Panc1 (cell line): ENCODE data around the gene SENP6. TPM values are rescaled to one million over a fixed set of nuclear protein-coding genes. Genes with fewer than 3 reads are reported as not detected.

Experiments used
- ATAC-seq: fragments of 200-7000 bp; cut with Tn5 transposase; 2 replicates; pipeline ENCODE4 v1.9.1; 2020; ENCODE audit warnings: mild to moderate bottlenecking, moderate library complexity
- BruUV-seq: library from RNA; stranded (reverse); fragments of 400-500 nt; replicated peaks from 2 replicates; lab custom pipeline; 2021; lab: Mats Ljungman, UMichigan
- CTCF ChIA-PET: fragments of 300-600 bp; sonication (Branson Sonifier 250); formaldehyde crosslinking; loops from one replicate; lab custom pipeline; 2022; ENCODE audit warnings: antibody characterized with exemption; lab: Charles Lee
- POLR2A ChIA-PET: fragments of 300-600 bp; sonication (Branson Sonifier 250); formaldehyde crosslinking; loops from one replicate; lab custom pipeline; 2022; ENCODE audit warnings: antibody characterized with exemption; lab: Charles Lee
- DNase-seq: peaks from one replicate; pipeline ENCODE4 v3.0.0-alpha.2; 2010; ENCODE audit warnings: low read depth, low spot score
- H3K27ac ChIP-seq: 2 replicates; pipeline ENCODE4 v1.5.1; 2011; ENCODE audit warnings: mild to moderate bottlenecking, low read length, inconsistent platforms
- H3K27me3 ChIP-seq: fragments of 200-500 bp; sonication (Bioruptor generic); 2 replicates; pipeline ENCODE4 v1.6.0; 2014; ENCODE audit warnings: low read length, inconsistent platforms; ENCODE audit not compliant: control insufficient read depth, insufficient read depth
- H3K36me3 ChIP-seq: fragments of 200-500 bp; sonication (Bioruptor generic); 2 replicates; pipeline ENCODE4 v1.5.1; 2014; ENCODE audit warnings: inconsistent platforms, mild to moderate bottlenecking, low read length, moderate library complexity; ENCODE audit not compliant: control insufficient read depth, insufficient read depth
- H3K4me1 ChIP-seq: 2 replicates; pipeline ENCODE4 v1.5.1; 2011; ENCODE audit warnings: inconsistent platforms, mild to moderate bottlenecking, low read length, moderate library complexity; ENCODE audit not compliant: control insufficient read depth, insufficient read depth
- H3K4me3 ChIP-seq, 2 experiments: 2 replicates each; pipeline ENCODE4 v1.5.1; 2011 to 2012; ENCODE audit warnings: low read depth in 2 of 2, low read length in 2 of 2, mild to moderate bottlenecking in 2 of 2, inconsistent platforms in 1 of 2, moderate library complexity in 1 of 2
- H3K9me3 ChIP-seq: fragments of 200-500 bp; sonication (Bioruptor generic); 2 replicates; pipeline ENCODE4 v1.5.1; 2014; ENCODE audit warnings: low read depth, mild to moderate bottlenecking, inconsistent platforms, low read length, moderate library complexity; ENCODE audit not compliant: control insufficient read depth, insufficient read depth
- POLR2AphosphoS5 ChIP-seq: IDR thresholded peaks from 2 replicates; pipeline ENCODE4 v1.6.1; 2012; ENCODE audit warnings: mild to moderate bottlenecking, low read depth, low read length, moderate library complexity
- SIN3A ChIP-seq: IDR thresholded peaks from 2 replicates; pipeline ENCODE4 v1.6.1; 2012; ENCODE audit warnings: low read depth, mild to moderate bottlenecking, low read length, moderate library complexity, borderline replicate concordance; ENCODE audit not compliant: insufficient read depth
- TCF7L2 ChIP-seq: IDR thresholded peaks from 2 replicates; pipeline ENCODE4 v1.6.1; 2011; ENCODE audit warnings: mild to moderate bottlenecking, low read depth, low read length, inconsistent platforms
- in situ Hi-C: cut with HindIII; loops from 2 replicates; pipeline ENCODE4 v1.10.0; 2016; ENCODE audit warnings: low sequenced_read_pairs, low pct_unique_long_range_greater_than_20kb
- intact Hi-C: fragments of 100-400 bp; cut with micrococcal nuclease; formaldehyde crosslinking; loops from one replicate; pipeline ENCODE4 v1.10.0; 2022; ENCODE audit not compliant: unreplicated experiment
- total RNA-seq: library from RNA; stranded (reverse); gene quantifications from one replicate; pipeline ENCODE4 v1.2.1, GENCODE V29; 2021; ENCODE audit not compliant: unreplicated experiment
- TF ChIP-seq, protein P1 (sequence below): fragments of 450-650 bp; IDR thresholded peaks from 2 replicates; pipeline ENCODE4 v1.5.1; 2017; ENCODE audit warnings: mild to moderate bottlenecking
- TF ChIP-seq, protein P2 (sequence below), 2 experiments: IDR thresholded peaks; 2 replicates each; pipeline ENCODE4 v1.6.1; 2011 to 2012; ENCODE audit warnings: low read depth in 2 of 2, control low read depth in 1 of 2, low read length in 1 of 2, mild to moderate bottlenecking in 1 of 2, moderate library complexity in 1 of 2; ENCODE audit not compliant: insufficient read depth in 1 of 2

SENP6 gene
- total RNA-seq, 1 experiment from 2014 or later, result 58.7 TPM

DNA sequence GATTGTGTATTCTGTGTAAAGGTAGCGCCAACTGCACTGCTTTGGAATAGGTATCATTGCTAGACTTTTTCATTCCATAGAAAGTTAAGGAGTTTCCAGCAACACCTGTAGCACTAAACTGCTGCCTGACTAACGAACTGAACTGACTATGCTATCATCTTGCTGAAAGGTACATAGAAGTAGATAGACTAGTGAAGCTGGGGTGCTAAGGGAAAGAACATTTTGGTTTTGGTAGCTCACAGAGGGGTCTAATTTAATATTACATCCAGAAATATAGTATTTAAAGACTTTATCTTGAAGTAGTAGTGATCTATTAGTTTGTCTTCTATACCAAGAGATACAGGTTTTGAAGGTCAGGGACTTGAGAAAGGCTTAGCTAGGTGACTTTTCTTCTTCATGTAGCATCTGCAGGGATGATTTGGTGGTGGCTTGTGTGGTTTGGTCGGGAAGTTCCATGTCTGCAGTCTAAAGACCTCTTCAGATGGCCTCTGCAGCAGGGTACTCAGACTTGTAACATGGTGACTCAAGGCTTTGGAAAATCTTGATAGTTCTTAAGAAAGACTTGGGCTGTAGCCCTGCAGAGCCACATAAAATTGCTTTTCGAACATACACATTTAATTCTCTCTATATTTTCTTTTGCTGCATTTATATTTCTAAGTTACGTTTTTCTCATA lies 10.2 kb downstream of the SENP6 start:
- no peaks in the 10 kb centered on the region for H3K36me3 ChIP-seq
- no peaks in the 10 kb centered on the region for H3K9me3 ChIP-seq
- ChIA-PET POLR2A (interaction anchor here (0.6 kb wide), 1 partner anchor 167 kb away, joined by 3 read pairs; no protein-coding TSS in a partner anchor), CTCF (no interaction called here)
- intact Hi-C loops, result no loop called here
- ATAC-seq, result no peak
- TF ChIP-seq SIN3A, result no peak
- TF ChIP-seq, protein P1, sequence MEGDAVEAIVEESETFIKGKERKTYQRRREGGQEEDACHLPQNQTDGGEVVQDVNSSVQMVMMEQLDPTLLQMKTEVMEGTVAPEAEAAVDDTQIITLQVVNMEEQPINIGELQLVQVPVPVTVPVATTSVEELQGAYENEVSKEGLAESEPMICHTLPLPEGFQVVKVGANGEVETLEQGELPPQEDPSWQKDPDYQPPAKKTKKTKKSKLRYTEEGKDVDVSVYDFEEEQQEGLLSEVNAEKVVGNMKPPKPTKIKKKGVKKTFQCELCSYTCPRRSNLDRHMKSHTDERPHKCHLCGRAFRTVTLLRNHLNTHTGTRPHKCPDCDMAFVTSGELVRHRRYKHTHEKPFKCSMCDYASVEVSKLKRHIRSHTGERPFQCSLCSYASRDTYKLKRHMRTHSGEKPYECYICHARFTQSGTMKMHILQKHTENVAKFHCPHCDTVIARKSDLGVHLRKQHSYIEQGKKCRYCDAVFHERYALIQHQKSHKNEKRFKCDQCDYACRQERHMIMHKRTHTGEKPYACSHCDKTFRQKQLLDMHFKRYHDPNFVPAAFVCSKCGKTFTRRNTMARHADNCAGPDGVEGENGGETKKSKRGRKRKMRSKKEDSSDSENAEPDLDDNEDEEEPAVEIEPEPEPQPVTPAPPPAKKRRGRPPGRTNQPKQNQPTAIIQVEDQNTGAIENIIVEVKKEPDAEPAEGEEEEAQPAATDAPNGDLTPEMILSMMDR, result no peak
- TF ChIP-seq POLR2AphosphoS5, result no peak
- TF ChIP-seq, protein P2, sequence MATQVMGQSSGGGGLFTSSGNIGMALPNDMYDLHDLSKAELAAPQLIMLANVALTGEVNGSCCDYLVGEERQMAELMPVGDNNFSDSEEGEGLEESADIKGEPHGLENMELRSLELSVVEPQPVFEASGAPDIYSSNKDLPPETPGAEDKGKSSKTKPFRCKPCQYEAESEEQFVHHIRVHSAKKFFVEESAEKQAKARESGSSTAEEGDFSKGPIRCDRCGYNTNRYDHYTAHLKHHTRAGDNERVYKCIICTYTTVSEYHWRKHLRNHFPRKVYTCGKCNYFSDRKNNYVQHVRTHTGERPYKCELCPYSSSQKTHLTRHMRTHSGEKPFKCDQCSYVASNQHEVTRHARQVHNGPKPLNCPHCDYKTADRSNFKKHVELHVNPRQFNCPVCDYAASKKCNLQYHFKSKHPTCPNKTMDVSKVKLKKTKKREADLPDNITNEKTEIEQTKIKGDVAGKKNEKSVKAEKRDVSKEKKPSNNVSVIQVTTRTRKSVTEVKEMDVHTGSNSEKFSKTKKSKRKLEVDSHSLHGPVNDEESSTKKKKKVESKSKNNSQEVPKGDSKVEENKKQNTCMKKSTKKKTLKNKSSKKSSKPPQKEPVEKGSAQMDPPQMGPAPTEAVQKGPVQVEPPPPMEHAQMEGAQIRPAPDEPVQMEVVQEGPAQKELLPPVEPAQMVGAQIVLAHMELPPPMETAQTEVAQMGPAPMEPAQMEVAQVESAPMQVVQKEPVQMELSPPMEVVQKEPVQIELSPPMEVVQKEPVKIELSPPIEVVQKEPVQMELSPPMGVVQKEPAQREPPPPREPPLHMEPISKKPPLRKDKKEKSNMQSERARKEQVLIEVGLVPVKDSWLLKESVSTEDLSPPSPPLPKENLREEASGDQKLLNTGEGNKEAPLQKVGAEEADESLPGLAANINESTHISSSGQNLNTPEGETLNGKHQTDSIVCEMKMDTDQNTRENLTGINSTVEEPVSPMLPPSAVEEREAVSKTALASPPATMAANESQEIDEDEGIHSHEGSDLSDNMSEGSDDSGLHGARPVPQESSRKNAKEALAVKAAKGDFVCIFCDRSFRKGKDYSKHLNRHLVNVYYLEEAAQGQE (IDR thresholded peaks at IDR 0.05; ENCODE audit: insufficient read depth in 1 of 2, low read depth in 2 of 2, low read length in 1 of 2), result no peak
- TF ChIP-seq TCF7L2, result no peak
- BruUV-seq, result no TSS peak
- DNase-seq, result no peak
- H3K4me3 ChIP-seq, result no peak overlapping the region
- in situ Hi-C loops, result no loop called here
- no peak overlapping the region for H3K27ac ChIP-seq
- no peaks in the 10 kb centered on the region for H3K27me3 ChIP-seq
- H3K4me1 ChIP-seq, result peaks cover 31% of the 10 kb centered on the region; the same call in 1 of the 2 replicates

DNA sequence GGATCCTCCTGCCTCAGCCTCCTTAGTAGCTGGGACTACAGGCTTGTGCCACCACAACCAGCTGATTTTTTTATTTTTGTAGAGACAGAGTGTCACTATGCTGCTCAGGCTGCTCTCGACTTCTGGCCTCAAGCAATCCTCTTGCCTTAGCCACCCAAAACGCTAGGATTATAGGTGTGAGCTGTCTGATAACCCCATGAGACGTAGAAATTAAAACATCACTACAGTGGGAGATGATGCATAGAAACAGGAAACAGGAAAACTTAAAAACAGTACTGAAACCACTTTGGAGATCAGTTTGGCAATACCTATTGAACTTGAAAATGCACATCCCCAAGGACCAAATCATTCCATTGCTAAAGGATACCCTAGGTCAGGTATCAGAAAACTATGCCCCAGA lies 10.8 kb downstream of the SENP6 start:
- CTCF ChIA-PET, result no interaction called here
- in situ Hi-C loops (no loop called here), intact Hi-C loops (no loop called here)
- POLR2A ChIA-PET, result no interaction called here
- no peak overlapping the region for H3K4me3 ChIP-seq
- no peaks in the 10 kb centered on the region for H3K36me3 ChIP-seq
- no peak overlapping the region for H3K27ac ChIP-seq
- TF ChIP-seq, protein P1, result no peak
- no peak for TF ChIP-seq TCF7L2
- no peak for TF ChIP-seq POLR2AphosphoS5
- TF ChIP-seq SIN3A, result no peak
- TF ChIP-seq, protein P2 (IDR thresholded peaks at IDR 0.05; ENCODE audit: insufficient read depth in 1 of 2, low read depth in 2 of 2, low read length in 1 of 2), result no peak
- H3K4me1 ChIP-seq, result peaks cover 30% of the 10 kb centered on the region; the same call in 1 of the 2 replicates
- no TSS peak for BruUV-seq
- no peak for ATAC-seq
- no peaks in the 10 kb centered on the region for H3K9me3 ChIP-seq
- DNase-seq, result no peak
- no peaks in the 10 kb centered on the region for H3K27me3 ChIP-seq
